Forelimb muscle (tissue), 1 donor: ENCODE data around the gene ATG7. TPM values are rescaled to one million over a fixed set of nuclear protein-coding genes. Genes with fewer than 3 reads are reported as not detected.

Source experiments
- DNase-seq: peaks from one replicate; pipeline ENCODE4 v3.0.0-alpha.2; 2013; ENCODE audit warnings: low read depth
- polyA plus RNA-seq: library from polyadenylated mRNA; unstranded; fragments of 120-200 nt; gene quantifications from one replicate; pipeline ENCODE4 v1.2.1, GENCODE V29; 2013; ENCODE audit not compliant: insufficient read length

Gene ATG7
- polyA plus RNA-seq, 1 donor = 11.7 TPM

- DNase-seq = no peak
These were observed 282.5 kb downstream of the ATG7 start for GRCh38 chr3:11554666-11555065.

GRCh38 chr3:11555211-11555782 is 283.1 kb downstream of the ATG7 start:
- DNase-seq = no peak

GRCh38 chr3:11555881-11556633 is 283.9 kb downstream of the ATG7 start:
- DNase-seq = no peak

GRCh38 chr3:11556851-11557644 is 284.9 kb downstream of the ATG7 start:
- DNase-seq = peak; percentile 89

GRCh38 chr3:11558002-11558401 is 285.8 kb downstream of the ATG7 start:
- DNase-seq = no peak

GRCh38 chr3:11558411-11558903 is 286.3 kb downstream of the ATG7 start:
- DNase-seq = no peak

GRCh38 chr3:11558918-11559815 is 287.0 kb downstream of the ATG7 start:
- DNase-seq = no peak

GRCh38 chr3:11559816-11560633 is 287.8 kb downstream of the ATG7 start:
- no peak for DNase-seq

- no peak for DNase-seq
These were observed 288.5 kb downstream of the ATG7 start for GRCh38 chr3:11560746-11561145.

- no peak for DNase-seq
These were observed 290.2 kb downstream of the ATG7 start for GRCh38 chr3:11562277-11562881.

- no peak for DNase-seq
These were observed 291.1 kb downstream of the ATG7 start for GRCh38 chr3:11563159-11563864.

GRCh38 chr3:11563865-11564185 is 291.6 kb downstream of the ATG7 start:
- DNase-seq = no peak

- no peak for DNase-seq
These were observed 292.4 kb downstream of the ATG7 start for GRCh38 chr3:11564577-11565001.

- DNase-seq = no peak
These were observed 292.9 kb downstream of the ATG7 start for GRCh38 chr3:11565072-11565471.

GRCh38 chr3:11565492-11565891 is 293.3 kb downstream of the ATG7 start:
- DNase-seq = no peak

- DNase-seq = no peak
These were observed 293.7 kb downstream of the ATG7 start for GRCh38 chr3:11565932-11566331.

- no peak for DNase-seq
These were observed 294.3 kb downstream of the ATG7 start for GRCh38 chr3:11566478-11566877.

- DNase-seq = no peak
These were observed 294.7 kb downstream of the ATG7 start for GRCh38 chr3:11566916-11567315.
